WERI-Rb-1 (cell line): ENCODE measurements around the gene STYK1.
"Not testable (repeated sequence)": the region's sequence is repeated elsewhere in the genome, so short reads cannot be mapped to it uniquely, and the experiment has no call there.

Source experiments
- DNase-seq: peaks from one replicate; pipeline ENCODE4 v3.0.0-alpha.2; 2020
- H3K27ac ChIP-seq: fragments of 250-450 bp; sonication (Bioruptor Pico); 2 replicates; pipeline ENCODE4 v1.5.1; 2020; ENCODE audit warnings: mild to moderate bottlenecking, moderate library complexity
- H3K27me3 ChIP-seq: fragments of 250-450 bp; sonication (Bioruptor Pico); 2 replicates; pipeline ENCODE4 v1.5.1; 2021; ENCODE audit warnings: mild to moderate bottlenecking, low read depth, moderate library complexity; ENCODE audit not compliant: insufficient read depth, severe bottlenecking
- H3K36me3 ChIP-seq: fragments of 250-450 bp; sonication (Bioruptor Pico); 2 replicates; pipeline ENCODE4 v1.5.1; 2020; ENCODE audit warnings: mild to moderate bottlenecking, moderate library complexity
- H3K4me3 ChIP-seq: 2 replicates; pipeline ENCODE4 v1.5.1; 2011; ENCODE audit warnings: low read depth, mild to moderate bottlenecking, control low read depth, low read length
- H3K9me3 ChIP-seq: fragments of 250-450 bp; sonication (Bioruptor Pico); 2 replicates; pipeline ENCODE4 v1.5.1; 2021; ENCODE audit warnings: mild to moderate bottlenecking, moderate library complexity; ENCODE audit not compliant: severe bottlenecking
- TF ChIP-seq, protein P1 (sequence below): IDR thresholded peaks from 2 replicates; pipeline ENCODE4 v1.5.1; 2011; ENCODE audit warnings: low read depth, mild to moderate bottlenecking, control low read depth, inconsistent platforms, low read length

Gene STYK1

DNA sequence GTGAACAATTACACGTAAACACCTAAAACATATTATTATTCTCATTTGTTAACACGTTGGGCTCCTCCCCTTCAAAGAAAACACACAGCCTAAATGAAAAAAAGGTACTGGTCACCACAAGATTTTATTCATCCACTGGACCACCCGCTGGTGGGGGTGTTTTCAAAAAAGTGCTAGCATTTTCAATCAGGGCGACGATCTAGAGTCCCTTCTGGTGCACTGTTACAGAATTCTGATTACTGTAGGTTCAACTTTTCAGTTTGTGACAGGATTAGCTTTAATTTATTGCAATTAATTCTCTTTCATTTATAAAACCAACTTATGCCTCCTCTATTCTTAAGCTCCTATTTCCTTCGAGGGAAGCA is 60.9 kb downstream of the STYK1 start:
- H3K4me3 ChIP-seq = peak overlapping the region; percentile 95
- no peaks in the 10 kb centered on the region for H3K9me3 ChIP-seq
- no peak for DNase-seq
- H3K27me3 ChIP-seq = no peaks in the 10 kb centered on the region
- H3K27ac ChIP-seq = peak overlapping the region; percentile 98
- H3K36me3 ChIP-seq = peaks cover 35% of the 10 kb centered on the region
- TF ChIP-seq, protein P1, sequence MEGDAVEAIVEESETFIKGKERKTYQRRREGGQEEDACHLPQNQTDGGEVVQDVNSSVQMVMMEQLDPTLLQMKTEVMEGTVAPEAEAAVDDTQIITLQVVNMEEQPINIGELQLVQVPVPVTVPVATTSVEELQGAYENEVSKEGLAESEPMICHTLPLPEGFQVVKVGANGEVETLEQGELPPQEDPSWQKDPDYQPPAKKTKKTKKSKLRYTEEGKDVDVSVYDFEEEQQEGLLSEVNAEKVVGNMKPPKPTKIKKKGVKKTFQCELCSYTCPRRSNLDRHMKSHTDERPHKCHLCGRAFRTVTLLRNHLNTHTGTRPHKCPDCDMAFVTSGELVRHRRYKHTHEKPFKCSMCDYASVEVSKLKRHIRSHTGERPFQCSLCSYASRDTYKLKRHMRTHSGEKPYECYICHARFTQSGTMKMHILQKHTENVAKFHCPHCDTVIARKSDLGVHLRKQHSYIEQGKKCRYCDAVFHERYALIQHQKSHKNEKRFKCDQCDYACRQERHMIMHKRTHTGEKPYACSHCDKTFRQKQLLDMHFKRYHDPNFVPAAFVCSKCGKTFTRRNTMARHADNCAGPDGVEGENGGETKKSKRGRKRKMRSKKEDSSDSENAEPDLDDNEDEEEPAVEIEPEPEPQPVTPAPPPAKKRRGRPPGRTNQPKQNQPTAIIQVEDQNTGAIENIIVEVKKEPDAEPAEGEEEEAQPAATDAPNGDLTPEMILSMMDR = no peak

GRCh38 chr12:10612110-10612509 is 61.7 kb downstream of the STYK1 start:
- Histone ChIP-seq H3K4me3 (peak overlapping the region; percentile 95), H3K27ac (peak overlapping the region; percentile 98), H3K9me3 (no peaks in the 10 kb centered on the region), H3K36me3 (peaks cover 43% of the 10 kb centered on the region), H3K27me3 (no peaks in the 10 kb centered on the region)
- TF ChIP-seq, protein P1 = no peak
- DNase-seq = no peak

GRCh38 chr12:10611258-10611657 is 62.6 kb downstream of the STYK1 start:
- not testable (repeated sequence) for H3K27ac ChIP-seq, DNase-seq, H3K9me3 ChIP-seq, H3K4me3 ChIP-seq, H3K27me3 ChIP-seq
- H3K36me3 ChIP-seq = peaks cover 47% of the 10 kb centered on the region

- H3K27ac ChIP-seq = no peak overlapping the region
- no peaks in the 10 kb centered on the region for H3K27me3 ChIP-seq
- no peak overlapping the region for H3K4me3 ChIP-seq
- H3K36me3 ChIP-seq = peaks cover 50% of the 10 kb centered on the region
- H3K9me3 ChIP-seq = no peaks in the 10 kb centered on the region
- TF ChIP-seq, protein P1 = no peak
- DNase-seq = no peak
Observed at GRCh38 chr12:10610188-10610587, 63.7 kb downstream of the STYK1 start.

DNA sequence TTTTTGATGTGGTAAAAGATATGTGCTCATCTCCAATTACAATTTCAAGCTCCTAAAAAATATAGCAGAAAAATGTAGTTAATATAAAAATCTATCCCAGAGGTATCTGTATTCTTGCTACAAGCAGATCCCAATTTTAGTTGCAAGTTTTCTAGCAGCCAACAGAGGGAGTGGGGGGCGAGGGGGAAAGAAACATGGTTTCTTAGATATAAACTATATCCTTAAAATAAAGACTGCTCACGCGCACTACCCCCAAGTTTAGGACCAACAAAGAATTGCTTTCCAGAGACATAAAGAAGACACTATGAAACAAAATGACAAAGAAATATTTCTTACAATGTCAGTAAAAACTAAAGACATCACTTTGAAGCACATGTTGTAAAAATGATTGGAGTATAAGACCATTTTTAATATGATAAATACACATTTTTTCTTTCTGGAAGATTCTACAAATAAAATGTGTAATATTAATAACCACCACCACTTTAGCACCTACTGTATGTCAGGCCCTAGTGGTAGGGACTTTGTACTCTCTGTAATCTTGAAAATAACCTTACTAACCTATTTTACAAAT is 65.9 kb downstream of the STYK1 start:
- peaks cover 49% of the 10 kb centered on the region for H3K36me3 ChIP-seq
- no peak overlapping the region for H3K4me3 ChIP-seq
- no peaks in the 10 kb centered on the region for H3K27me3 ChIP-seq
- no peak for DNase-seq
- H3K9me3 ChIP-seq = no peaks in the 10 kb centered on the region
- H3K27ac ChIP-seq = no peak overlapping the region
- TF ChIP-seq, protein P1 = no peak

- H3K9me3 ChIP-seq = no peaks in the 10 kb centered on the region
- H3K36me3 ChIP-seq = peaks cover 6% of the 10 kb centered on the region
- TF ChIP-seq, protein P1 = no peak
- H3K27ac ChIP-seq = no peak overlapping the region
- DNase-seq = no peak
- H3K4me3 ChIP-seq = no peak overlapping the region
- H3K27me3 ChIP-seq = no peaks in the 10 kb centered on the region
Observed at GRCh38 chr12:10601860-10602259, 72.0 kb downstream of the STYK1 start.
